ENCODE measurements around the gene TBX1.

GRCh38 chr22:19811211-19811621 is 50.6 kb downstream of the TBX1 start:
- TF ChIP-seq CTCF (IDR thresholded peaks at IDR 0.05; ENCODE audit: borderline replicate concordance, extremely low read depth, low read length, poor library complexity, severe bottlenecking), result no peak
- no peak for TF ChIP-seq EZH2 (IDR thresholded peaks at IDR 0.05; ENCODE audit: borderline replicate concordance, low read depth, low read length, severe bottlenecking)

All from DND-41 (cell line).